ENCODE measurements around the gene TIGD4. TPM values are rescaled to one million over a fixed set of nuclear protein-coding genes. Genes with fewer than 3 reads are reported as not detected.
A peak's percentile ranks its signal among the peaks of the same experiment; 100 is the strongest.

Gene TIGD4
- total and polyA plus RNA-seq, 2 donors (not counting 1 experiment from before 2014, with no cell fraction given): 0.04 to 0.59 TPM

DNA sequence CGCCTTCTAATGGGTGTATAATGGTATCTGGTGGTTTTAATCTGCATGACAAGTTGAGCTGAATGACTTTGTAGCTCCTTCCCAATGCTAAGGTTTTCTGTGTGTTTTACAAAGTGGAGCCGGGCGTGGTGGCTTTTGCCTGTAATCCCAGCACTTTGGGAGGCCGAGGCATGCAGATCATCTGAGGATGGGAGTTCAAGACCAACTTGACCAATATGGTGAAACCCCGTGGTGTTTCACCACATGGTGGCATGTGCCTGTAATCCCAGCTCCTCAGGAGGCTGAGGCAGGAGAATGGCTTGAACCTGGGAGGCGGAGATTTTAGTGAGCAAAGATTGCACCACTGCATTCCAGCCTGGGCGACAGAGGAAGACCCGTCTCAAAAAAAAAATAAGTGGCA lies 29.1 kb upstream of the TIGD4 start:
- H4K20me1 ChIP-seq (ENCODE audit: control insufficient read depth, insufficient read depth, low read length, poor library complexity, severe bottlenecking): no peaks in the 10 kb centered on the region
- no peak overlapping the region for H3K4me3 Mint-ChIP-seq
- H3K27ac ChIP-seq (ENCODE audit: low read length in 2 of 2): no peak overlapping the region
- ChIA-PET POLR2A (no interaction called here), CTCF (interaction anchor here (0.6 kb wide), 1 partner anchor 122 kb away, joined by 3 read pairs; no protein-coding TSS in a partner anchor)
- no peak for ATAC-seq (ENCODE audit: low read depth)
- H3K9me3 Mint-ChIP-seq (ENCODE audit: insufficient read depth): peaks cover 4% of the 10 kb centered on the region
- H3K27me3 Mint-ChIP-seq: no peaks in the 10 kb centered on the region
- peaks cover 34% of the 10 kb centered on the region for H3K4me1 Mint-ChIP-seq
- peaks cover 0 to 4% (median under 1%) of the 10 kb centered on the region in 3 donors for H3K9me3 ChIP-seq (ENCODE audit: control extremely low read depth in 1 of 3, control insufficient read depth in 2 of 3, insufficient read depth in 1 of 3, low read length in 2 of 3)
- H3K4me2 ChIP-seq (replicated peaks; ENCODE audit: low read depth, low read length, poor library complexity, severe bottlenecking): no peak overlapping the region
- DNase-seq: no peak
- H3K27me3 ChIP-seq (replicated peaks in 1 of 4; ENCODE audit: control extremely low read depth in 1 of 4, control insufficient read depth in 3 of 4, insufficient read depth in 4 of 4, low read length in 3 of 4): no peaks in the 10 kb centered on the region
- no peak for TF ChIP-seq EZH2 (IDR thresholded peaks at IDR 0.05; ENCODE audit: borderline replicate concordance, insufficient read depth, low read depth, low read length, poor library complexity, severe bottlenecking)
- TF ChIP-seq, protein P1, sequence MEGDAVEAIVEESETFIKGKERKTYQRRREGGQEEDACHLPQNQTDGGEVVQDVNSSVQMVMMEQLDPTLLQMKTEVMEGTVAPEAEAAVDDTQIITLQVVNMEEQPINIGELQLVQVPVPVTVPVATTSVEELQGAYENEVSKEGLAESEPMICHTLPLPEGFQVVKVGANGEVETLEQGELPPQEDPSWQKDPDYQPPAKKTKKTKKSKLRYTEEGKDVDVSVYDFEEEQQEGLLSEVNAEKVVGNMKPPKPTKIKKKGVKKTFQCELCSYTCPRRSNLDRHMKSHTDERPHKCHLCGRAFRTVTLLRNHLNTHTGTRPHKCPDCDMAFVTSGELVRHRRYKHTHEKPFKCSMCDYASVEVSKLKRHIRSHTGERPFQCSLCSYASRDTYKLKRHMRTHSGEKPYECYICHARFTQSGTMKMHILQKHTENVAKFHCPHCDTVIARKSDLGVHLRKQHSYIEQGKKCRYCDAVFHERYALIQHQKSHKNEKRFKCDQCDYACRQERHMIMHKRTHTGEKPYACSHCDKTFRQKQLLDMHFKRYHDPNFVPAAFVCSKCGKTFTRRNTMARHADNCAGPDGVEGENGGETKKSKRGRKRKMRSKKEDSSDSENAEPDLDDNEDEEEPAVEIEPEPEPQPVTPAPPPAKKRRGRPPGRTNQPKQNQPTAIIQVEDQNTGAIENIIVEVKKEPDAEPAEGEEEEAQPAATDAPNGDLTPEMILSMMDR (IDR thresholded peaks at IDR 0.05): no peak
- intact Hi-C loops (cut with micrococcal nuclease): no loop called here
- H2AFZ ChIP-seq (ENCODE audit: insufficient read depth, low read depth, low read length, poor library complexity, severe bottlenecking): no peak overlapping the region
- no peaks in the 10 kb centered on the region for H3K36me3 ChIP-seq (replicated peaks in 1 of 2; ENCODE audit: control extremely low read depth in 1 of 2, control insufficient read depth in 1 of 2, extremely low read depth in 1 of 2, insufficient read depth in 2 of 2, low read length in 1 of 2)
- H3K27ac Mint-ChIP-seq: no peak overlapping the region
- over 99% methylated on average over 8 of the region's 8 CpGs for WGBS (ENCODE audit: insufficient coverage)
- peaks cover 48% of the 10 kb centered on the region for H3K79me2 ChIP-seq (ENCODE audit: control insufficient read depth, insufficient read depth, low read length)
- H3K4me1 ChIP-seq (ENCODE audit: control insufficient read depth in 2 of 2, insufficient read depth in 2 of 2, low read length in 2 of 2): peaks cover 3 to 19% of the 10 kb centered on the region in 2 donors
- H3K9ac ChIP-seq (ENCODE audit: low read length): no peak overlapping the region
- no peak overlapping the region for H3K4me3 ChIP-seq (ENCODE audit: control extremely low read depth in 1 of 5, extremely low read depth in 1 of 5, insufficient read depth in 1 of 5, low read depth in 2 of 5, low read length in 4 of 5)

- no peak for TF ChIP-seq EZH2 (IDR thresholded peaks at IDR 0.05; ENCODE audit: borderline replicate concordance, insufficient read depth, low read depth, low read length, poor library complexity, severe bottlenecking)
- TF ChIP-seq, protein P1 (IDR thresholded peaks at IDR 0.05): no peak
- ChIA-PET POLR2A (no interaction called here), CTCF (no interaction called here)
- Histone ChIP-seq H3K9me3 (ENCODE audit: control extremely low read depth in 1 of 3, control insufficient read depth in 2 of 3, insufficient read depth in 1 of 3, low read length in 2 of 3) (peaks cover 0 to 3% (median 0%) of the 10 kb centered on the region in 3 donors), H3K9ac (ENCODE audit: low read length) (no peak overlapping the region), H3K27me3 (replicated peaks in 1 of 4; ENCODE audit: control extremely low read depth in 1 of 4, control insufficient read depth in 3 of 4, insufficient read depth in 4 of 4, low read length in 3 of 4) (no peaks in the 10 kb centered on the region), H3K27ac (ENCODE audit: low read length in 2 of 2) (no peak overlapping the region), H3K79me2 (ENCODE audit: control insufficient read depth, insufficient read depth, low read length) (peaks cover 45% of the 10 kb centered on the region), H2AFZ (ENCODE audit: insufficient read depth, low read depth, low read length, poor library complexity, severe bottlenecking) (no peak overlapping the region), H3K4me1 (ENCODE audit: control insufficient read depth in 2 of 2, insufficient read depth in 2 of 2, low read length in 2 of 2) (peaks cover 3 to 19% of the 10 kb centered on the region in 2 donors), H3K4me3 (ENCODE audit: control extremely low read depth in 1 of 5, extremely low read depth in 1 of 5, insufficient read depth in 1 of 5, low read depth in 2 of 5, low read length in 4 of 5) (no peak overlapping the region), H3K36me3 (replicated peaks in 1 of 2; ENCODE audit: control extremely low read depth in 1 of 2, control insufficient read depth in 1 of 2, extremely low read depth in 1 of 2, insufficient read depth in 2 of 2, low read length in 1 of 2) (no peaks in the 10 kb centered on the region), H4K20me1 (ENCODE audit: control insufficient read depth, insufficient read depth, low read length, poor library complexity, severe bottlenecking) (no peaks in the 10 kb centered on the region), H3K4me2 (replicated peaks; ENCODE audit: low read depth, low read length, poor library complexity, severe bottlenecking) (peak overlapping the region; percentile 11)
- peak; percentile 47 for ATAC-seq (ENCODE audit: low read depth)
- Mint-ChIP-seq H3K4me3 (no peak overlapping the region), H3K27ac (no peak overlapping the region), H3K27me3 (no peaks in the 10 kb centered on the region), H3K4me1 (peaks cover 34% of the 10 kb centered on the region), H3K9me3 (ENCODE audit: insufficient read depth) (peaks cover 3% of the 10 kb centered on the region)
- intact Hi-C loops (cut with micrococcal nuclease): no loop called here
- whole genome bisulfite sequencing (ENCODE audit: insufficient coverage): no CpG with 5 or more reads among the region's 3 CpGs
- no peak for DNase-seq
Measured at GRCh38 chr4:152807294-152807829, 27.8 kb upstream of the TIGD4 start.

All from B cell (primary cell).